Activated T-cell treated with anti-CD3 and anti-CD28 coated beads, Interleukin-2, amount 50 U/mL, for 48 hours (primary cell): ENCODE measurements around the gene SHFL.

ENCODE experiments used
- DNase-seq, 2 experiments: peaks; one replicate each; pipeline ENCODE4 v3.0.0-alpha.2; 2020

The SHFL gene

DNA sequence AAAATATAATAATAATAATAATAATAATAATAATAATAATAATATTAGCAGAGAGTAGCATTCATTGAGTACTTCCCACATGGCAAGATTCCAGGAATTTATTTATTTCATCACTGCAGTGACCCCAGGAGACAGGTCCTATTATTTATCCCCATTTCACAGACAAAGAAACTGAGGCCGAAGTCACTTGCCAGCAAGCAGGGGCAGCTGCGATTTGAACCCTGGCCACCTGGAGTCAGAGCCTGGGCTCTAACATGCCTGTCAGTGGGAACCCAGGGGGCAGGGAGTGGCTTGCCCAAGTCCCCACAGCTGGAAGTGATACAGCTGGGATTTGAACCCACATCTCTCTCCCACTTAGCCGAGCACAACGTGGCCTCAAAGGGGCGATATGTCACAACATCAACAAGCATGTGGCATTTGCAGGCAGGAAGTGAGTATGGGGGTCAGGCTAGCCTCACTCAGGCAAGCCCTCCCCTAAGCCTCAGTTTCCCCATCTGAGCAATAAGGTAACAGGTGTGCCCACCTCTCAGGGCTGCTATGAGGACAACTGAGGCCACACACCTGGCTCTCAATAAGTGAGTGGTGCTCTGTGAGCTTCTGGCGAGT, 2.9 kb downstream of the SHFL start:
- DNase-seq, result no peak

DNA sequence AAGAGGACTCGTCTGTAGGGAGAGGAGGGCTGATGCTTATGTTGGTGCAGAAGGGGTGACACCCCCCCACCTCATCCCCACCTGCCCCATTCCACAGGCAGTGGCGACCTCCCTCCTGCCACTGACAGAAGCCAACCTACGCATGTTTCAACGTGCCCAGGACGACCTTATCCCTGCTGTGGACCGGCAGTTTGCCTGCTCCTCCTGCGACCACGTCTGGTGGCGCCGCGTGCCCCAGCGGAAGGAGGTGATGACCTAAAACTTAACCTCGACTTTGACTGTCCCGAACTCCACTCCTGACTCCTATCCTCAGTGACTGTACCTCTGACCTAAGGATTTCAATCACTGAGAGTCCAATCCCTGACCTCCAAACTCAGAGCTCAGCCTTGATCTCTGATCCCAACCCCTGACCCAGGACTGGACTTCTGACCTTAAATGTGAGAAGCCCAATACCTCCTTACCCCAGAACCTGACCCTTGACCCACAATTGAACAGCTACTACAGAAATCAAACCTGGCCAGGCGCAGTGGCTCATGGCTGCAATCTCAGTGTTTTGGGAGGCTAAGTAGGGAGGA, 3.8 kb downstream of the SHFL start:
- DNase-seq, result no peak

DNA sequence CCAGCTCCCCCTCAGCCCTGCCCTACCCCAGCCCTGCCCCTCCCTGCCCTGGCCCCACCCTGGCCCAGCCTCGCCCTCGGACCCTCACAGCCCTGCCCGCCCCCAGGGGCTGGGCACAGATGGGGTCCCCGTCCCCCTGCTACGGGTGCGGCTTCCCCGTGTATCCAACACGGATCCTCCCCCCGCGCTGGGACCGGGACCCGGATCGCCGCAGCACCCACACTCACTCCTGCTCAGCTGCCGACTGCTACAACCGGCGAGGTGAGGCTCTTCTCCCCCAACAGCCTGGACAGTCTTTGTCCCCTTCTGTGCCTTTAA, 5.2 kb downstream of the SHFL start:
- DNase-seq, result no peak

DNA sequence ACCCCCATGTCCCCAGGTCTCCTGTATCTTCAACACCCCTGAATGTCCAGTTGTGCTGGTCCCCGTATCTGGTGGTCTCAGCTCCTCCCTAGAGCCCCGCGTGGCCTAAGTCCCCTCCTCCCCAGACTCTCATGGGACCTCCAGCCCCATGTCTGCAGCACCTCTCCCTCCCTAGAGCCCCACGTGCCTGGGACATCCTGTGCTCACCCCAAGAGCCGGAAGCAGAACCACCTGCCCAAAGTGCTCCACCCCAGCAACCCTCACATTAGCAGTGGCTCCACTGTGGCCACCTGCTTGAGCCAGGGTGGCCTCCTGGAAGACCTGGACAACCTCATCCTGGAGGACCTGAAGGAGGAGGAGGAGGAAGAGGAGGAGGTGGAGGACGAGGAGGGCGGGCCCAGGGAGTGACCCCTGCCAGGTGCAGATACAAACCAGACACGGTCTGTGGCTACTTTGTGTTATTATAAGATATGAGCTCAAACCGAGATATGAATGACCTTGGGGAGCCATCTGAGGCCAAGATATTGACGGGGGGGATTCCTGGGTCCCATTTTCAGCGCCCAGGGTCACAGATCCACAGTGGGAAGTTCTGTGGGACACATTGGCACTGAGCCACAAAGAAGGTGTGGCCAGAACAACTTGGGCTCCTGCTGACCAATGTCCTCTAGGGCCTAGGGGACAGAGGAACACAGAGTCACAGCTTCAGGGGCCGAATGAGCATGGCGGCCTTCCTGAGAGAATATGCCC, 6.0 kb downstream of the SHFL start:
- no peak for DNase-seq

DNA sequence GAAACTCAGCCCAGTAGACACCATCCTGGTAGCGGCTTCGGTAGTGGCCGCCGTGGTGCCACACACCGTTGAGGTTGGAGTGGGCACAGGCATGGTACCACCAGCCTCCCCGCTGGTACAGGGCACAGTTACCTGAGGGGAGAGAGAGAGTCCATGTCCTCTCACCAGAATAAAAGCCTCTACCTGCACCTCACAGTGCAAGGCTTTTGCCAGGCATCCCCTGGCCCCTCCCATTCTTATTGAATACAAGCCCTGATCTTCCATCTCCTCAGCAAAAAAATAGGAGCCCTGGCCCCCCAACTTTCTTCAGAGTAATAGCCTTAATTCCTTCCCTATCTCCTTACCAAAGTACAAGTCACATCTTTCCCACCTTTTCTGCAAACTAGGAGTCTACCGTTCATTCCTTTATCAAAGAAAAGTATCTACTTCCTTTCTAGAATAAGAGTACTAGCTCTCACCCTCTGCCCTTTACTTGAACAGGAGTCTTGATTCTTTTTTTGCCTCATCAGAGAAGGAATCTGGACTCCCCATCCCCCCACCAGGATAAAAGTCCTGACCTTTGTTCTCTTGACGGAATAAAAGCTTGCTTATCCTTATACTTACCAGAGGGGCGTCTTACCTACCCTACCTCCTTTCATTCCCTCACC, 6.7 kb downstream of the SHFL start:
- no peak for DNase-seq

DNA sequence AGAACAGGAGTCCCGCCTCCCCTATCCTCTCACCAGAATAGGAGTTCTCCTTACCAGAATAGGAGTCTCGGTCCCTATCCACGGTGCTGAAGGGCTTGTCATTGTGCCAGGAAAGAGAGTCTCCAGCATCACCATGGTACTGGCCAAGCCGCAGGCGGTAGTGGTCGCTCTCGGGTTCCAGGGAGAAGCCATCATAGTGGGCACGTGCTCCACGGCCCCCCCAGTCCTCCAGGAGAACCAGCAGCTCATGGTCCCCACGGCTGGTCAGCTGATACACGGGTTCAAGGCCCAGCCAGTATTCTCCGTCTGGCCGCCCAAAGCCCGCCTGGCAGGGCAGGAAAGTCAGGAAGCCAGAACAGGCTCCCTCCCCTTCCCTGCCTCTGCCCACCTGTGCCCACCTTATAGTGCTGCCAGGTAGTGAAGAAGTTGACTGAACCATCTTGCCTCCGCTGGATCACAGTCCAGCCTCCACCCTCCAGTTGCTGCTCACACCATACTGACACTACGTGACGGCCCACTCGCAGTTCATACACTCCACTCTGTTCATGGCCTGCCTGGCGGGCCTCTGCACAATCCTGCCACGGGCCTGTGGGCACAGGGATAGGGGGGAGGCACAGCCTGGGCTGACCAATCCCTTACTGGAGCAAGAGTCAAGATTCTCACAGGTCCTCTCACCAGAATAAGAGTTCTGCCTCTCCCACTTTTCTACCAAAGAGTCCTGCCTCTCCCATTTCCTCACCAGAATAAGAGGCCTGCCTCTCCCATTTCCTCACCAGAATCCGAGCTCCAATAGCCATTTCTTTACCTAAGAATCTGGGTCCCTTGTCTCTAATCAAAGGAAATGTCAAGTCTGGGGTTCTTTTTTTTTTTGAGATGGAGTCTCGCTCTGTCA, 7.4 kb downstream of the SHFL start:
- no peak for DNase-seq

DNA sequence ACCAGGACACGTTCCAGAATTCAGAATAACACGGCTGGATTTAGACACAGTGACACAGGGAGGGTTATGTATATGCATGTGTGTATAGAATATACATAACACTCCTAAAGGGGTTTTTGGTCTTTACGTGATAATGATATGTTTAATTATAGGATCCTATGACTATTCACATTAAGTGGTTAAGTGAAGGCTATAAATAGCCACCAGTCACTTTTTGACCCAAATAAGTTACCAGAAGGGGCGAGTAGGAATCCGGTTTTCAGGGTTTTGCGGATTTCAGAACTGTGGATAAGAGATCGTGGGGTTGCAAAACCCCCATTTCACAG, 9.5 kb downstream of the SHFL start:
- no peak for DNase-seq

DNA sequence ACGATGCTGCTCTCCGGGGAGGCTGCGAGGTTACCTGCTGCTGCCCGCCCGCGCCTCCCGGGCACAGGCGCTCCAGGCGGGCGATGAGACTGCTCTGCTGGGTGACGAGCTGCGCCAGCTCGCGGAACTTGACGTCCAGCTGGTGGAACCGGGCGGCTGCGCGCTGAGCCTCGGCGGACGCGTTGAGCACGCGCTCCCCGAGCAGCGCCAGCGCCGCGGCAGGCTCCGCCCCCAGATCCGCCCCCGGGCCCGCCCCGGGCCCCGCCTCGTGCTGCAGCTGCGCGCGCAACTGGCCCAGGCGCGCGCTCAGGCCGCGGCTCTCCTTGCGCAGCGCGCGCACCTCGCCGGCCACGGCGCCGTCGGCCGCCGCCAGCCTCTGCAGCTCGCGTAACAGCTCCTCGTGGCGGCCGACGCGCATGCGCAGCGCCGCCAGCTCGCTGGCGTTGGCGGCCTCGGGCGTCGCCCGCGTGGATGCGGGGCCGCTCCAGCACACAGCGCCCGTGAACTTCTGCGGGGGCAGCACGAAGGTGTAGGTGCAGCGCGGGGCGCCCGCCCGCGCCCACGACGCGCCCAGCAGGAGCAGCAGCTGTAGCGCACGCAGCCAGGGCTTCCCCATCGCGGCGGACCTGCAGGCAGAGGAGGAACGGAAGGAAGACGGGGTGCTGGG, 10.0 kb downstream of the SHFL start:
- peak; percentile 91 to 94 for DNase-seq

DNA sequence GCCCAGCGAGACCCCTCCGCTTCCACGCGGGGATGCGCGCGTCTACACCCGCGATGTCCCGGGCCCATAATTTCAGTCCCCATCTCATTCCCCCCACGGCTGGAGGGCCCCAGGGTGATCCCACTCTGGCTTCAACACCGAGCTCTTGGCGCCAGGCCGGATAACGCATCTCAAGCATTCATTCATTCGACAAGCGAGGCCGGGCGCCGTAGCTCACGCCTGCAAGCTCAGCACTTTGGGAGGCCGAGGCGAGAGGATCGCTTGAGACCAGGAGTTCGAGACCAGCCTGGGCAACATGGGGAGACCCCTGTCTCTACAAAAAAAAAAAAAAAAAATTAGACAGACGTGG, 10.5 kb downstream of the SHFL start:
- DNase-seq, result no peak

DNA sequence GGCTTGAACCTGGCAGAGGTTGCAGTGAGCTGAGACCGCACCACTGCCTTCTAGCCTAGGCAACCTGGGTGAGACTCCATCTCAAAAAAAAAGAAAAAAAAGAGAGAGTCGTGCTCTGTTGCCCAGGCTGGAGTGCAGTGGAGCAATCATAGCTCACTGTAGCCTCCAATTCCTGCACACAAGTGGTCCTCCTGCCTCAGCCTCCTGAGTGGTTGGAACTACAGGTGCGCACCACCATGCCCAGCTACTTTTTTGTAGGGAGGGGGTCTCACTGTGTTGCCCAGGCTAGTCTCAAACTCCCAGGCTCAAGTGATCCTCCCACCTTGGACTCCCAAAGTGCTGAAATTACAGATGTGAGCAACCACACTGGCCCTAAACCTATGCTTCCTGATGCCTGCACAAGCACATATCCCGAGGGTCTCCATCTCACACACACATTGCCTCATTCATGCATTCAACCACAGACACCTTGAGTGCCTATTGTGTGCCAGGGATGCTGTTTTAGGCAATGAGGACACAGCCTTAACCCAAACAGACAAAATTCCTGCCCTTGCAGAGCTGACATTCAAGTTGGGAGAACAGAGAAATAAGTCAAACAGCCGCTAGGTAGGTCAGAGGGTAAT, 14.2 kb downstream of the SHFL start:
- DNase-seq, result no peak

DNA sequence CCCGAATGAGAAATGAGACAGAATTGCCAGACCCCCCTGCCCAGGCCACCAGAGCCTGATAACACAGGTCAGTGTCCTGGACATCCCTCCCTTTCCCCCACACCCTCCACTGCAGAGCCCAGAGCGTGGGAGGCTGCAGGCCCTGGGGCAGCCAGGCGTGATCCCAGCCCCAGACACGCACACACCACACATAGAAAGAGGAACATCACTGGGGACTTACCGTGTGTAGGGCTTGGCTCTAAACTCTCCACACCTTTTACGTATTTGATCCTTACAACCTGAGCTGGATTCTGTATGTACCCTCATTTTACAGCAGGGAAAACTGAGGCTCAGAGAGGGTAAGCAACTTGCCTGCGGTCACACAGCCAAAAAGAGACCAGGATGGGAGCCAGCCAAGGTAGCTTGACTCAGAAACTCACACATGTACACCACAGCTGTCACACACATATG, 16.7 kb downstream of the SHFL start:
- DNase-seq, result peak in 1 of 2 experiments; percentile 42

DNA sequence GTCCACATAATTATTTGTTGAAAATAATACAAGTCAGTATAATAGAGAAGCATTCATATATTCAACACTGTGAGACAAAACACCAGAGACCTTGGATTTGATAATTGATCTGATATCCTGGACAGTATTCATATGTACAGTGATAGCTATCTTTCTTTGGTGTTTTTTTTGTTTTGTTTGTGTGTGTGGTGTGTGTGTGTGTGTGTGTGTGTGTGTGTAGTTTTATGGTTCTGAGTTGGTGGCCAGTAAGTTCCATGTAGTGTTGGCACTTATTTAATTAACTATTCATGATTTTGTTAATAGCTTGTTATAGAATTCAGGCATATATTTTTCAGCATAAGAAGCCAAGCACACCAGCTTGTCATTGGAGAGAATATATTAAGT, 18.0 kb downstream of the SHFL start:
- DNase-seq, result no peak

DNA sequence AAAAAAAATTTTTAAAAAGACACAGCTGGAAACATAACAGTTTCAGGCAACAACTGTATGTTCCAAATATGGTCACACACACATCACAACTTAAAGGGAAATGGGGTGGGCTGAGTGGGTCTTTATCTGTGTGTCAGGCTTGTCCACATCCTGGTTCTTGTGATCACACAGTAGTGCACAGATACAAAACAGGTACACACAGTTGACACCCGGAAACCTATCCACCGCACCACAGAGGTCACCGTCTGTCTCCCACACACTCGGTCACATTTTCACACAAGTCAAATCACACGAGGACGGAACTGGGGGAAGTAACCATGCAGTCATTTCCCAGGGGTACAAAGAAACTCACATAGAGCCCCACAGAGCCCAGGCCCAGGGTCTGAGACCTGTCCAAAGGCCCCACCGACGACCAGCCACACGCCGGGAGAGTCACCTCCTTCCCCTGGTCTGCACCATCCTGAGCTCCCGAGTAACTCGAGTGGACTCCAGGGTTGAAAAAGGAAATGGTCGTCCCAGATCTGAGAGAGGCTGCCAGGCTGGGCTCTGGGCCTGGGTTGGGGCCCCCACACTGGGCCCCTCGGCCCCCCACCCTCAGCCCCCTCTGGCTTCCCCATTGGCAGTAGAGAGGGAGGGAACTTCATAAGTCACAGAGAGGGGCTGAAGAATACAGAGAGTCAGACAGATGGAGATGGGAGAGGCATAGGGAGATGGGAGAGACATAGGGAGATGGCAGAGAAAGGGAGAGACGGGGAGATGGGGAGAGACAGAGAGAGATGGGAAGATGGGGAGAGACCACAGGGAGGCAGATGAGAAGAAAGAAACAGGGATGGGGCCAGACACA, 18.8 kb downstream of the SHFL start:
- peak; percentile 82 to 85 for DNase-seq

DNA sequence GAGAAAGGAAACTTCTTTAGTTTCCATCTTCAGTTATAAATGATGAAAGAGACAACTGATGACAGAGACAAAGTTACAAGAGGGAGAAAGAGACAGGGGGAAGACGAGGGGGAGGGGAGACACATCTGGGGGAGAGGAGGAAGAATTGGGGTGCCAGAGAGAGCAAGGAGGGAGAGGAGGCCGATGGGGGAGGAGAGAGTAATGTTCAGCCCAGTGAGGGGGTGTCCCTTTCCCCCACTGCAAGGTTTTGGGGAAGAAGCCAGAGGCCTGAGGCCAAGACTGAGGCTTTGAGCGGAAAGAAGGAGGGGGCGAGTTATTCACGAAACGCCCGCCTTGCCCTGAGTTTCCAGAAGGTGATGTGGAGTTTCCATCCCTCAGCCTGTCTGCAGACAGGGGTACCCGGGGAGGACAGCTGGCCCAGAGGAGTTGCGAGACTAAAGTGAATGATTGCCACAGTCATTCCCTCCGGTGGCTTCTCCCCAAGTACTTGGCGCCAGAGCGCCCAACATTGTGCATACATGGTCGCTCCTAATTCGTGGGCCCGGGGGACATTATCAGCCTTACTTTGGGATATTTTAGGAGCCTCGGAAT, 19.5 kb downstream of the SHFL start:
- DNase-seq, result peak; percentile 88

DNA sequence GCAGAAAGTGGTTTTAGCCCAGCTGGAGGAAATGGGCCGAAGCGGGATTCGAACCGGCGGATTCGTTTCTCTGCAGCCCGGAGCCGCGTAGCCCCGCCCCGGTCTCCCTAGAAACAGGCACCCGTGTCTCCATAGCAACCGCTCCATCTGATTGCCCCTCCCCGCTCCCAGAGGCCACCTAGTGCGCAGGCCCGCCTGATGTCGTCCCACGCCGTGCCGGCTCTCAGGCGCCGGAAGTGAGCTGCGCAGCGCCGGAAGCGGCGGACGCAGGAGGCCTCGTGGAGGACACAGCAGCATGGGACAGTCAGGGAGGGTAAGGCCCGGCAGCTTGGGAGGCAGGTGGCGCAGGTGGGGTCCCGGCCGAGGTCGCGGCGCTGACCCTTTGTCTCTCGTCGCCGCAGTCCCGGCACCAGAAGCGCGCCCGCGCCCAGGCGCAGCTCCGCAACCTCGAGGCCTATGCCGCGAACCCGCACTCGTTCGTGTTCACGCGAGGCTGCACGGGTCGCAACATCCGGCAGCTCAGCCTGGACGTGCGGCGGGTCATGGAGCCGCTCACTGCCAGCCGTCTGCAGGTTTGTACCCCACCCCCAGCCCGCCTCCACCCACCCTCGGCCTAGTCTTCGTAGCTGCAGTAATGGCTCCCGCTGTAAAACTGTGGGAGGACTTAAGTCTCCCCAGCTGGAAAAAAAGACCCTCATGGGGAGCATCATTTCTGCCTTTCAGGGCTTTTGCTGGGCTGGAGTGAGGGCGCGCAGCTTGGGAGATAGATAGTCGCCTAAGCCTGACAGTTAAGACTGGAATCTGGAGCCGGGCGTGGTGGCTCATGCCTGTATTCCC, 20.2 kb downstream of the SHFL start, which contains the start of gene PPAN:
Gene PPAN (plus strand): TSS at position 263 of the 837 bp plus-strand sequence. CDS start 33 bp downstream, at position 296.
- peak; percentile 97 for DNase-seq

DNA sequence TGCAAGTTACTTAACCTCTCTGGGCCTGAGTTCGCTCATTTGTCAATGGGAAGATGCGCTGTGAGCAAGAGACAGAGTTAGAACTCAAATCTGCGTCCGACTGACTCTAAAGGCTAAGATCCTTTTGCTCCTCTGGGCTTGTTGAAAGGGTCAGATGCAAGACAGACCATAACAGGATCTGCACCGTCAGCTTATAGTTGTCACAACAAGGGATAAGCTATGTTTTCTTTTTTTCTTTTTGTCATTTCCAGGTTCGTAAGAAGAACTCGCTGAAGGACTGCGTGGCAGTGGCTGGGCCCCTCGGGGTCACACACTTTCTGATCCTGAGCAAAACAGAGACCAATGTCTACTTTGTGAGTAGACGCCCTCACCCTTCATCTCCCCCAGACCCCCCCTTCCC, 21.1 kb downstream of the SHFL start:
- DNase-seq, result no peak

DNA sequence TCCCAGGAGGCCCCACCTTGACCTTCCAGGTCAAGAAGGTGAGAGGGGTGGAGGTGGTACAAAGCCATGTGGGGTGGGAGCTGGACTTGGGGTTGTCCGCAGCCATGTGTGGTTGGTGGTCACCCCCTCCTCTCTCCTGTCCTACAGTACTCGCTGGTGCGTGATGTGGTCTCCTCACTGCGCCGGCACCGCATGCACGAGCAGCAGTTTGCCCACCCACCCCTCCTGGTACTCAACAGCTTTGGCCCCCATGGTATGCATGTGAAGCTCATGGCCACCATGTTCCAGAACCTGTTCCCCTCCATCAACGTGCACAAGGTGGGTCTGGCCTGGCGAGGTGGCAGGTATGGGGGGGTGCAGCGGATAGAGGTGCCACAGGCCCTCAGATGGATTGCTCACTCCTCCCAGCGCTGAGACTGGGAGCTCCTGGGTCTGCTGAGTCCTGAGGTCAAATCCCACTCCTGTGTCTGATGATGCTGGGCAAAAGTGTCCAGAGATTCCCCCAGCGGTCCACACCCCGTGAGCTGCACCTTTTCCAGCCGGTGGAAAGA, 21.8 kb downstream of the SHFL start:
- no peak for DNase-seq

DNA sequence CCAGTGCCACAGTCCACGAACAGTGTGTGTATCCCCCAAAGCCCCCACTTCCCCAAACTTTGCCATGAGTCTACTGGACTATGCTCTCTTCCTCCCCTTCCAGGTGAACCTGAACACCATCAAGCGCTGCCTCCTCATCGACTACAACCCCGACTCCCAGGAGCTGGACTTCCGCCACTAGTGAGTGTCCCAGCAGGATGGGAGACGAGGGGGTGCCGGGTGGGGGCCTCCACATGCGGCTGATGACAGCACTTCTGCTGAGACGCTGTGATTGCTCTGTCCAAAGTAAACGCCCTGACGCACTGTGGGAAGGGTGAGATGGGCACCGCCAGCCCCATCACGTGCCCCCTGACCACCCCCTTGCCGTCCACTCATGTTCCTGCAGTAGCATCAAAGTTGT, 23.4 kb downstream of the SHFL start:
- no peak for DNase-seq
